Embryonic facial prominence (tissue), 1 donor: Measurements from ENCODE around the gene MYH14.

Experiments used
- DNase-seq: peaks from one replicate; pipeline ENCODE4 v3.0.0-alpha.2; 2016; ENCODE audit errors: extremely low spot score

MYH14 gene

GRCh38 chr19:50288954-50289353 lies 85.5 kb downstream of the MYH14 start:
- no peak for DNase-seq

- DNase-seq: no peak
Measured at GRCh38 chr19:50290011-50290410, 86.6 kb downstream of the MYH14 start.

GRCh38 chr19:50290775-50291174 lies 87.4 kb downstream of the MYH14 start:
- DNase-seq: no peak

GRCh38 chr19:50292216-50292827 lies 88.9 kb downstream of the MYH14 start:
- DNase-seq: no peak

- DNase-seq: no peak
Measured at GRCh38 chr19:50293263-50294004, 90.0 kb downstream of the MYH14 start.

- no peak for DNase-seq
Measured at GRCh38 chr19:50300051-50300450, 96.6 kb downstream of the MYH14 start.

- no peak for DNase-seq
Measured at GRCh38 chr19:50300814-50301606, 97.6 kb downstream of the MYH14 start.

- DNase-seq: no peak
Measured at GRCh38 chr19:50301607-50301971, 98.2 kb downstream of the MYH14 start.

GRCh38 chr19:50303558-50303957 lies 100.1 kb downstream of the MYH14 start:
- DNase-seq: no peak

- no peak for DNase-seq
Measured at GRCh38 chr19:50308991-50309390, 105.6 kb downstream of the MYH14 start.

GRCh38 chr19:50309396-50310125 lies 106.1 kb downstream of the MYH14 start:
- no peak for DNase-seq

- no peak for DNase-seq
Measured at GRCh38 chr19:50310759-50311465, 107.5 kb downstream of the MYH14 start.

GRCh38 chr19:50311723-50312635 lies 108.6 kb downstream of the MYH14 start:
- no peak for DNase-seq

GRCh38 chr19:50312967-50313811 lies 109.8 kb downstream of the MYH14 start:
- DNase-seq: no peak

GRCh38 chr19:50313812-50314536 lies 110.6 kb downstream of the MYH14 start:
- no peak for DNase-seq

- no peak for DNase-seq
Measured at GRCh38 chr19:50314724-50315708, 111.6 kb downstream of the MYH14 start.

GRCh38 chr19:50315773-50316448 lies 112.5 kb downstream of the MYH14 start:
- no peak for DNase-seq
